Naive thymus-derived CD4-positive, alpha-beta T cell (primary cell): ENCODE results near the gene EXOC3L4. TPM values are rescaled to one million over a fixed set of nuclear protein-coding genes. Genes with fewer than 3 reads are reported as not detected.
"Not testable (repeated sequence)": the region's sequence is repeated elsewhere in the genome, so short reads cannot be mapped to it uniquely, and the experiment has no call there.

Experiments used
- ATAC-seq: fragments of 150-1000 bp; cut with Tn5 transposase; 2 replicates; pipeline ENCODE4 v1.10.0; 2021; ENCODE audit warnings: mild to moderate bottlenecking, moderate library complexity
- CTCF ChIA-PET: fragments of 350-600 bp; sonication (Branson Sonifier 250); formaldehyde crosslinking; loops from one replicate; lab custom pipeline; 2021; ENCODE audit warnings: antibody characterized with exemption; lab: Charles Lee
- POLR2A ChIA-PET: fragments of 350-600 bp; sonication (Branson Sonifier 250); formaldehyde crosslinking; loops from one replicate; lab custom pipeline; 2021; ENCODE audit warnings: antibody characterized with exemption, inconsistent platforms; lab: Charles Lee
- DNase-seq, 9 donors: peaks; one replicate each; pipeline versions ENCODE4 v3.0.0 to v3.0.0-alpha.2; 2020 to 2022; ENCODE audit warnings: mixed read lengths in 1 of 9
- H3K27ac ChIP-seq: one replicate; pipeline ENCODE4 v1.7.0; 2013; ENCODE audit warnings: mild to moderate bottlenecking, low read depth, low read length, moderate library complexity
- H3K27me3 ChIP-seq, 2 donors: one replicate each; pipeline ENCODE4 v1.7.0; 2013; ENCODE audit warnings: low read length in 2 of 2, mild to moderate bottlenecking in 2 of 2, moderate library complexity in 2 of 2; ENCODE audit not compliant: control insufficient read depth in 2 of 2, insufficient read depth in 2 of 2
- H3K36me3 ChIP-seq, 3 experiments: 1 replicate in 2 of 3; 2 replicates in 1 of 3; pipeline ENCODE4 v1.7.0; 2013; ENCODE audit warnings: low read length in 3 of 3, mild to moderate bottlenecking in 3 of 3, moderate library complexity in 1 of 3; ENCODE audit not compliant: insufficient read depth in 3 of 3, control insufficient read depth in 2 of 3
- H3K4me1 ChIP-seq, 2 donors: one replicate each; pipeline ENCODE4 v1.7.0; 2013; ENCODE audit warnings: low read length in 2 of 2, mild to moderate bottlenecking in 2 of 2, moderate library complexity in 1 of 2; ENCODE audit not compliant: control insufficient read depth in 2 of 2, insufficient read depth in 2 of 2
- H3K4me3 ChIP-seq: 2 replicates; pipeline ENCODE4 v1.7.0; 2013; ENCODE audit warnings: mild to moderate bottlenecking, low read length
- H3K9me3 ChIP-seq, 3 experiments: 1 replicate in 2 of 3; 2 replicates in 1 of 3; pipeline ENCODE4 v1.7.0; 2013; ENCODE audit warnings: low read length in 3 of 3; ENCODE audit not compliant: control insufficient read depth in 2 of 3
- H3K27ac Mint-ChIP-seq, 9 donors: one replicate each; pipeline ENCODE4 v1.8.0; 2020 to 2022; ENCODE audit warnings: mixed read lengths in 9 of 9, mild to moderate bottlenecking in 8 of 9, moderate library complexity in 5 of 9, inconsistent platforms in 2 of 9
- H3K27me3 Mint-ChIP-seq, 5 donors: one replicate each; pipeline ENCODE4 v1.8.0; 2021 to 2022; ENCODE audit warnings: mixed read lengths in 5 of 5, mild to moderate bottlenecking in 1 of 5
- H3K36me3 Mint-ChIP-seq, 5 donors: one replicate each; pipeline ENCODE4 v1.8.0; 2020 to 2022; ENCODE audit warnings: mixed read lengths in 5 of 5, mild to moderate bottlenecking in 3 of 5, inconsistent platforms in 1 of 5
- H3K4me1 Mint-ChIP-seq, 7 donors: one replicate each; pipeline ENCODE4 v1.8.0; 2020 to 2022; ENCODE audit warnings: mixed read lengths in 7 of 7, mild to moderate bottlenecking in 3 of 7, inconsistent platforms in 1 of 7
- H3K4me3 Mint-ChIP-seq, 10 donors: one replicate each; pipeline ENCODE4 v1.8.0; 2020 to 2022; ENCODE audit warnings: mild to moderate bottlenecking in 10 of 10, mixed read lengths in 10 of 10, moderate library complexity in 6 of 10, inconsistent platforms in 2 of 10
- H3K9me3 Mint-ChIP-seq, 11 donors: one replicate each; pipeline ENCODE4 v1.8.0; 2020 to 2022; ENCODE audit warnings: mixed read lengths in 11 of 11, mild to moderate bottlenecking in 4 of 11, inconsistent platforms in 1 of 11, moderate library complexity in 1 of 11
- intact Hi-C, 2 donors: fragments of 100-400 bp; cut with micrococcal nuclease; formaldehyde crosslinking; loops; one replicate each; pipeline ENCODE4 v1.15.1; 2023
- polyA plus RNA-seq, 2 donors: library from polyadenylated mRNA; unstranded; fragments of 300-500 nt; fragmentation: Illumina TruSeq; gene quantifications; one replicate each; pipeline ENCODE4 v1.2.3, GENCODE V29; 2021
- total RNA-seq, 6 experiments: library from RNA in 5 of 6; stranded (reverse) in 5 of 6; gene quantifications; 1 replicate in 5 of 6; 2 replicates in 1 of 6; pipeline ENCODE4 v1.2.3 and lab custom pipeline; 2021 to 2026

EXOC3L4 gene
- total and polyA plus RNA-seq, 7 experiments from 2014 or later = not detected

- Mint-ChIP-seq H3K9me3 (peaks cover 0 to 1% (median 0%) of the 10 kb centered on the region in 11 donors), H3K27me3 (peaks cover 0 to 17% (median 4%) of the 10 kb centered on the region in 5 donors), H3K4me1 (peaks cover 0 to 15% (median 7%) of the 10 kb centered on the region in 7 donors), H3K27ac (peak overlapping the region in 1 of 9 donors; percentile 33), H3K36me3 (no peaks in the 10 kb centered on the region), H3K4me3 (no peak overlapping the region)
- Histone ChIP-seq H3K27ac (no peak overlapping the region), H3K36me3 (no peaks in the 10 kb centered on the region), H3K4me3 (no peak overlapping the region), H3K4me1 (no peaks in the 10 kb centered on the region), H3K27me3 (no peaks in the 10 kb centered on the region), H3K9me3 (no peaks in the 10 kb centered on the region)
- DNase-seq = no peak
- CTCF ChIA-PET = no interaction called here
- POLR2A ChIA-PET = no interaction called here
- no peak for ATAC-seq
- intact Hi-C loops = no loop called here
Measured at GRCh38 chr14:103112400-103113243, 18.1 kb downstream of the EXOC3L4 start.

- Mint-ChIP-seq H3K9me3 (peaks cover 0 to 1% (median 0%) of the 10 kb centered on the region in 11 donors), H3K36me3 (no peaks in the 10 kb centered on the region), H3K4me1 (peaks cover 0 to 15% (median 7%) of the 10 kb centered on the region in 7 donors), H3K4me3 (no peak overlapping the region), H3K27ac (no peak overlapping the region), H3K27me3 (peaks cover 0 to 17% (median 4%) of the 10 kb centered on the region in 5 donors)
- POLR2A ChIA-PET = no interaction called here
- Histone ChIP-seq H3K27ac (no peak overlapping the region), H3K36me3 (no peaks in the 10 kb centered on the region), H3K4me1 (no peaks in the 10 kb centered on the region), H3K9me3 (no peaks in the 10 kb centered on the region), H3K27me3 (no peaks in the 10 kb centered on the region), H3K4me3 (no peak overlapping the region)
- CTCF ChIA-PET = no interaction called here
- intact Hi-C loops = no loop called here
- ATAC-seq (no peak), DNase-seq (no peak)
Measured at GRCh38 chr14:103113303-103113702, 18.8 kb downstream of the EXOC3L4 start.

GRCh38 chr14:103113774-103114173 lies 19.2 kb downstream of the EXOC3L4 start:
- Mint-ChIP-seq H3K27me3 (peaks cover 0 to 17% (median 4%) of the 10 kb centered on the region in 5 donors), H3K4me3 (no peak overlapping the region), H3K9me3 (peaks cover 0 to 1% (median 0%) of the 10 kb centered on the region in 11 donors), H3K36me3 (no peaks in the 10 kb centered on the region), H3K27ac (no peak overlapping the region), H3K4me1 (peaks cover 0 to 15% (median 7%) of the 10 kb centered on the region in 7 donors)
- no peaks in the 10 kb centered on the region for H3K27me3 ChIP-seq
- H3K4me1 ChIP-seq = no peaks in the 10 kb centered on the region
- POLR2A ChIA-PET = no interaction called here
- CTCF ChIA-PET = no interaction called here
- H3K4me3 ChIP-seq = no peak overlapping the region
- DNase-seq (no peak), ATAC-seq (no peak)
- intact Hi-C loops = no loop called here
- no peaks in the 10 kb centered on the region for H3K9me3 ChIP-seq
- H3K27ac ChIP-seq = no peak overlapping the region
- H3K36me3 ChIP-seq = no peaks in the 10 kb centered on the region

GRCh38 chr14:103115086-103115679 lies 20.7 kb downstream of the EXOC3L4 start:
- POLR2A ChIA-PET, intact Hi-C loops, H3K36me3 ChIP-seq, CTCF ChIA-PET, H3K27me3 ChIP-seq, H3K4me3 ChIP-seq, H3K27ac ChIP-seq, H3K36me3 Mint-ChIP-seq, H3K9me3 ChIP-seq, H3K4me1 ChIP-seq, DNase-seq, H3K9me3 Mint-ChIP-seq, ATAC-seq: not testable (repeated sequence)
- Mint-ChIP-seq H3K27ac (peak overlapping the region in 1 of 9 donors; percentile 3), H3K4me3 (peak overlapping the region in 9 of 10 donors; percentile 0 to 72 (median 46)), H3K4me1 (peaks cover 0 to 15% (median 7%) of the 10 kb centered on the region in 7 donors), H3K27me3 (peaks cover 4 to 21% (median 11%) of the 10 kb centered on the region in 5 donors)

GRCh38 chr14:103115845-103116572 lies 21.5 kb downstream of the EXOC3L4 start:
- H3K27me3 ChIP-seq = no peaks in the 10 kb centered on the region
- H3K36me3 Mint-ChIP-seq = no peaks in the 10 kb centered on the region
- DNase-seq = no peak
- no peaks in the 10 kb centered on the region for H3K9me3 ChIP-seq
- no peak overlapping the region for H3K27ac Mint-ChIP-seq
- no peaks in the 10 kb centered on the region for H3K4me1 ChIP-seq
- intact Hi-C loops = no loop called here
- CTCF ChIA-PET = no interaction called here
- H3K27me3 Mint-ChIP-seq = peaks cover 11 to 22% (median 13%) of the 10 kb centered on the region in 5 donors
- ATAC-seq = no peak
- no peaks in the 10 kb centered on the region for H3K36me3 ChIP-seq
- H3K4me1 Mint-ChIP-seq = peaks cover 0 to 15% (median 9%) of the 10 kb centered on the region in 7 donors
- POLR2A ChIA-PET = no interaction called here
- H3K27ac ChIP-seq = no peak overlapping the region
- H3K4me3 ChIP-seq = no peak overlapping the region
- peak overlapping the region in 1 of 10 donors; percentile 38 for H3K4me3 Mint-ChIP-seq
- H3K9me3 Mint-ChIP-seq = peaks cover 0 to 1% (median 0%) of the 10 kb centered on the region in 11 donors

- H3K9me3 ChIP-seq = no peaks in the 10 kb centered on the region
- Mint-ChIP-seq H3K9me3 (peaks cover 0 to 1% (median 0%) of the 10 kb centered on the region in 11 donors), H3K4me3 (no peak overlapping the region), H3K36me3 (no peaks in the 10 kb centered on the region), H3K27ac (no peak overlapping the region), H3K4me1 (peaks cover 0 to 15% (median 9%) of the 10 kb centered on the region in 7 donors), H3K27me3 (peaks cover 11 to 27% (median 14%) of the 10 kb centered on the region in 5 donors)
- no peaks in the 10 kb centered on the region for H3K4me1 ChIP-seq
- no peaks in the 10 kb centered on the region for H3K27me3 ChIP-seq
- no peak for ATAC-seq
- no peak for DNase-seq
- ChIA-PET CTCF (interaction anchor here (1.4 kb wide), 1 partner anchor 11 kb away, joined by 3 read pairs; no protein-coding TSS in a partner anchor), POLR2A (no interaction called here)
- H3K36me3 ChIP-seq = no peaks in the 10 kb centered on the region
- intact Hi-C loops = no loop called here
- H3K4me3 ChIP-seq = no peak overlapping the region
- H3K27ac ChIP-seq = no peak overlapping the region
Measured at GRCh38 chr14:103116636-103117035, 22.1 kb downstream of the EXOC3L4 start.
